LoVo (cell line): ENCODE measurements around the gene PDE7B.

Experiments
- DNase-seq: peaks from one replicate; pipeline ENCODE4 v3.0.0-alpha.2; 2016; ENCODE audit warnings: low spot score

The PDE7B gene

DNA sequence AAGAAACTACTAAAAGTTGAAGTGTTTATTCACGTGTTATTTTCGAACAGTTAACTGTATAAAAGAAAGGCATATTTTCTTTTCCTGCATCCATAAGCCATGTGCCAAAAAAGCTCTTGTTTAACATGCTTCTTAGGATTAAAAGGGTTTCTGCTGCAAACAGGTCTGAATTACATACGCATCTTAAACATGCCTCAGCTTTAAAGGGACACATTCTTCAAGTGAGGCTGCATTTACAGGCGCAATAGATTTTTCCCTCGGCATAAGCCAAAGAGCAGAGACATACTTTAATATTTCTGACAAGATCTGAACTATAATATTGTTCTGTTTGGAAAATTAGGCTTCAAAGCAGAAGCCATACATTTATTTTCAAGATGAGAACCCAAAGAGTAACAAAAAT lies 39.4 kb downstream of the PDE7B start:
- DNase-seq: no peak

DNA sequence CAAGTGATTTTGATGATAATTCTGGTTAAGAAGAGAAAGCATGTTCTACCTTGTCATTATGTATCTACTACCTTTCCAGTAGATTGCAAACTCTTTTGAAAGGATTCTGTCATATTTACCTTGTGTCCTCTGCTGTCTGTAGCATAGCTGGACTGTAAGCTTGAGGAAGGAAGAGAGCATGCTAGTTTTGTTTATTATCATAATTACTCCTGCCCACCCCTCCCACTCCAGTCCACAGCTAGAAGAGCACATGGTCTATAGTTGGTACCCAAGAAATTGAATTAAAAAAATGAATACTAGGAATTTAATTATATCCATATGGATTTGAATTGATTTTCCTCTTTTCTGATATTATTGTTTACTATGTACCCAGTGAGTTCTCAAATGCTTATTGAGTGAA lies 40.2 kb downstream of the PDE7B start:
- DNase-seq: no peak

DNA sequence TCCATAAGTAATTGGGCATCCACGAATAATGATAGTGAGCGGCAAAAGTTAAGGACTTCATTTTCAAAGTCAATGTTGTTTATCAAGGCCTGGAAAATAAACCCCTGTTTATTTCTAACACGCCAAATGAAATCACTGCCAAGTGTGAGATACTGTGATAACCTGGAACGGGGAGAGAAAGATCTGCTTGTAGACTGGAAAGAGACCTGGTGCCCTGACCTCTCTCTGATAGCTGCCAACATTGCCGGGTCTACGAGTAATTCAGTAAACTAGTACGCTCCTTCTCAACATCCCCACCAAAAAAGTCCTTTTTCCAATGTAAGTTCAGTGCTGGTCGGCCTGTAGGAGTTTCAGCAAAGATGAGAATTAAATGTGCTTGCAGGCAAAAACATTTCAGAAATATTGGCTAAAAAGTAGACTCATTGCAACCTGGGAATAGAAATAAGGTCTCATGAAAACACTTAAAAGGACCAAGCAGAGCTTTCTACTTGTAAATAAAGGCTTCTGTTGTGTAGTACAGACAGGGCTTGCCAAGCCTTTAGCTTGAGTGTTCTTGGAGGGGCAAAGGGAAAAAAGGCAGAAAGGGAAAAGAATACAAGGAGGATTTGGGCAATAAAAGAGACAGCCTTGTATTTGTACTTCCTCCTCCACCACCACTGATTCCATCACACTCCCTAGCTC lies 43.9 kb downstream of the PDE7B start:
- DNase-seq: no peak

DNA sequence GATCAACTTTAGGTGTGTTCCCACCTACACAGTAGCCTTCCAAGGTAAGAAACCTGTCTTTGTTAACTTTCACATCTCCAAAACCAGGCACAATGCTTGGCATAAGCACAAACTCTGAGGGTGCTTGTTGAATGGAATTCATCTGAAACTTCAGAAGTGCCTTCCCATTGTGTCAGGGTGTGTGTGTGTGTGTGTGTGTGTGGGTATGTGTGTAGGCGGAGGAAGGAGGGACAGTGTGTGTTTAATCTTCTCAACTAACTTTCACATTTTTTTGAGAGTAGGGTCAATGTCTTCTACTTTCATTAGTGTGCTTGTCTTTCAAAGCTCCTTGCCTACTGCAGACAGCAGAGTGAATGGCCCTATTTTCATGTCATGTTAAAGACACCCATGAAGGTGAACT lies 45.6 kb downstream of the PDE7B start:
- no peak for DNase-seq

DNA sequence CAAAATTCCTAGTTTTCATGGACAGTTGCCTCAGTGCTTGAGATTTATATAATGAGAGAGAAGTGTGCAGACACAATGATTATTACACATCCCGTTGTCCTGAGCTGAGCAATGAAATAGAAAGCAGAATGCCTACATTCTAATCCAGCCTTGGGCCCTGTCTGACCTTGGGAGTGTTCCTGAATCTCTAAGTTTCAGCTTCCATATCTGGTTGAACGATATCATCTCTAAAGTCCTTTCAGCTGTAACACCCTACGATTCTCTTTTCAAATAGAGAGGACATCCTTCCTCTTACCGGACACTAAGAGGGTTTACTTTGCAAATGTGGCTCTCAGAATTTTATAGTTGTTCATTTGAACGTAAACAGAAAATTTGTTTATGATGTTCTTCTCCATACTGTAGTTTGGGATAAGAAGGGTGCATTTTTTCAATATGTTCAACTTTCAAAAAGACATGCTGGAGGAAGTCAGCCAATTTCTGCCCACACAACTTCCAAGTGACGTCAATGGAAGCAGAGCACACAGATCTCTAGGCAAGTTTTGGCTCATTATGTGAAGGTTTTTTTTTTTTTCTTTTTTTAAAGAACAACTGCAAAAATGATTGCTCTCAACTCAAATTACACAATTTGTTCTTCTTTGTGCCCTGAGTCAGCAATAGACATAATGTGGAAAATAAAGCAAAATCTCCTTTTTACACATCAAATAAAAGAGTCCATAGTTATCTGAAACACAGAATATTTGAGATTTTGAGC lies 50.4 kb downstream of the PDE7B start:
- DNase-seq: no peak

DNA sequence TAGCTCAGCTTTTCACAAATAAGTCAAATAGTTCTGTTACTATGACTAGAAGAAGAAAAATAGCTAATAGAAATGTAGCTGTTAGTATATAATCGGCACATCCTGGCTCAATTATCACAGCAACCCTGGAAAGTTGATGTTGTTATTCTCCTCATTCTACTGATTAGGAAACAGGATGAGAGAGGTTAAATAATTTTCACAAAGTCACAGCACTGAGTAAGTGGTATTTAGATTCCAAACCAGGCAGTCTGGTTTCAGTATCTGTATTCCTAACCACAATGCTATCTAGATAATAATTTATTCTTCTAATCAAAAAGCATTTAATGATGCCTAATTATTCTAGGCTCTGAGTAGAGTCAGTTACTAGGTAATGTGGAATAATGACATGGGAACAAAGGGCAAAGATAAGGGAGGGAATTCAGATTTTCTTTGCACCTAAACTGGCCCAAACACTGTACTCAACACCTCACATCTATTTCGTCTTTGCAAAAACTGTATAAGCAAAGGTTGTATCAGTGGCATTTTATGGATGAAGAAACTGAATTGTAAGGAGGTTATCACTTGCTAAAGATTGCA lies 51.3 kb downstream of the PDE7B start:
- no peak for DNase-seq

GRCh38 chr6:135904666-135905065 lies 53.2 kb downstream of the PDE7B start:
- DNase-seq: no peak

GRCh38 chr6:135905604-135906300 lies 54.3 kb downstream of the PDE7B start:
- DNase-seq: no peak

GRCh38 chr6:135906542-135906941 lies 55.0 kb downstream of the PDE7B start:
- DNase-seq: no peak

DNA sequence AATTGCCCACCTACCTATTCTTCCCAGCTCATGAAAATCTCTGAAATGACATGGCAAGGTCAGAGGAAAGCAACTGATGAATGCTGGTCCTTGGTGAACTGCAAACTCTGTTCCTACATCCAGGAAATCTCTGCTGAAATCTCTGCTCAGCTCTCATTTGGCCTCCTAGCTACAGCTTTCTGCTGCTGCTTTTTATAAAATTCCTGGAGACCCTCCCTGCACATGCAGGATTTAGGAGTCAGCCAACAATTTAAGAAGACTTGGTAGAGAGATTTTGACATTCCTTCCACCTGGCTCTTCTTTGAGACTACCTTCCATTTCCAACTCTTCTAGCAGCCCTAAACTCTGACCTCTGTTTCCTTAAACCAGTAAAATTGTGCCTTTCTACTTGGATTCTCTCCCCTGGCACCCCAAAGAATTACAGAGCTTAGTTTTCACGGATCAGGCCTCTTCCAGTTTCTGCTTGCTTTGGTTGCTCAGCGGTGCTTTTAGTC lies 55.5 kb downstream of the PDE7B start:
- DNase-seq: no peak

GRCh38 chr6:135909737-135910387 lies 58.4 kb downstream of the PDE7B start:
- DNase-seq: peak; percentile 49

- DNase-seq: no peak
These were observed 59.5 kb downstream of the PDE7B start for GRCh38 chr6:135910790-135911618.

DNA sequence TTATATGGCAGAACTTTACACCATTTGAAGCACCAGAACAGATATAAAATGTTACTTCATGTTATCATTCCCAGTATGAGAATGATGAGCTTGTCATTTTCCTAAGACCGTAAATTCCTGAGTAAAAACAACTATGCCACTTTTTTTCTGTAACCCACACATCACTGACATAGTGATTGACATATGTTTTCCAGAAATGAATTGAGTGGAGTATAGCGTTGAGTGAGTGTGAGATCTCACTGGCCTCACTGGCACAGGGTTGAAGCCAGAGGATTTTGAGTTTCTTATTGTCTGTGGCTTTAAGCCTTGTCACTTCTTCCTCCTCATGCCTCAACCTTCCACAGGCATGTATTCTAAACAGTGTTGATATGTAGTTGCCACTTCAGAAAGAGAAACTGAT lies 62.3 kb downstream of the PDE7B start:
- DNase-seq: no peak

DNA sequence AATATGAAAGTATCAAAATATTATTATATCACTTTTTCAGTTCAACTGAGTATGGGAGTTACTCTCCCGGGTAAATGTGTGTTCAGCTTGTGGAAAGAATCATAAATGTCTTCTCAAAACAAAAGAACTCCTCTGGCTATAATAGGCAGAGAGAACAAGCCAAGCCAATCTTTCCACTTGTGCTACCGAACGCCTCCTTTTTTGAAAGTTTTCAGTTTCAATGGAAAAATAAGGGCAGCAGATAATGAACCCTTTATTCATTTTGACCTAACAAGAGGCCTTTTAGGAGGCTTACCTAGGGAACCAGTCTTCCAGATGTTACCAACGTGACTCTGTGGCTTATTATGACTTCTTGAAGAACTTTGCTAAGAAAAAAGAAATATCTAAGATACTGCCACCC lies 67.5 kb downstream of the PDE7B start:
- no peak for DNase-seq

DNA sequence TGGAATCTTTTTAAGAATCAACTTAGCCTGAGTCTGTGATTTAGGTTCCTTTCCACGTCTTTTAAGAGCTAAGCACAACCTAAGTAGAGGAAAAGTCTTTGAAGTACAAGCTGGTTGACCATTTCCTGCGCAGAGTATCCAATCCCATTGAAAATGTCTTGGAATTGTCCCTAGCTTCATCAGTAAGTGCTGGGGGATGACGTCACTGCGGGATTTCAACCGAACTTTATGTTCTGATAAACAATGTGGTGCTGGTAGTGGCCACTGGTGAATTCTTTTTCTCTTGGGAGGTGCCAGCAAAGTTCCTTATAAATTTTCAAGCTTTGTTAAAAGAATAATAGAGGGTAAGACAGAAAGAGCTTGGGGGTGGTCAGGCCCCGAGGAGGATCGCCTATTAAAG lies 69.2 kb downstream of the PDE7B start:
- DNase-seq: no peak

DNA sequence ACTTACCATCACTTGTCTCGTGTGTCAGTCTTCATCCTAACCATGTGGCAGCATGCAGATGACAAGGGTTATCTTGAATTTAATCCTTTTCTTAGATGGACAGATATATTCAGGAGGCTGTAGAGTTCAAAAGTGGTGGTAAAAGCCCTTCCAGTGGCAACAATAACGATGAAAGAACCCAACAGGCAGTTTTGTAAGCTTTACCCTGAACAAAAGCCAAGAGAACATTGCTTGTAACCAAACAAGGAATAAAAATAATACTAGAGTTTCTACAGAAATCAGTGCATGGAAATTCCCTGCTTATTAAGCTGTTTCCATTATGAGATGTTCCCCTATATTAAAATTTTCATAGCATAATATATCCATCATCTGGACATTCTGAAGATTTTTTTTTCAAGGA lies 69.7 kb downstream of the PDE7B start:
- DNase-seq: no peak

- DNase-seq: no peak
These were observed 70.7 kb downstream of the PDE7B start for GRCh38 chr6:135922174-135922573.

GRCh38 chr6:135922746-135923145 lies 71.2 kb downstream of the PDE7B start:
- DNase-seq: no peak

GRCh38 chr6:135932651-135933050 lies 81.2 kb downstream of the PDE7B start:
- DNase-seq: no peak

DNA sequence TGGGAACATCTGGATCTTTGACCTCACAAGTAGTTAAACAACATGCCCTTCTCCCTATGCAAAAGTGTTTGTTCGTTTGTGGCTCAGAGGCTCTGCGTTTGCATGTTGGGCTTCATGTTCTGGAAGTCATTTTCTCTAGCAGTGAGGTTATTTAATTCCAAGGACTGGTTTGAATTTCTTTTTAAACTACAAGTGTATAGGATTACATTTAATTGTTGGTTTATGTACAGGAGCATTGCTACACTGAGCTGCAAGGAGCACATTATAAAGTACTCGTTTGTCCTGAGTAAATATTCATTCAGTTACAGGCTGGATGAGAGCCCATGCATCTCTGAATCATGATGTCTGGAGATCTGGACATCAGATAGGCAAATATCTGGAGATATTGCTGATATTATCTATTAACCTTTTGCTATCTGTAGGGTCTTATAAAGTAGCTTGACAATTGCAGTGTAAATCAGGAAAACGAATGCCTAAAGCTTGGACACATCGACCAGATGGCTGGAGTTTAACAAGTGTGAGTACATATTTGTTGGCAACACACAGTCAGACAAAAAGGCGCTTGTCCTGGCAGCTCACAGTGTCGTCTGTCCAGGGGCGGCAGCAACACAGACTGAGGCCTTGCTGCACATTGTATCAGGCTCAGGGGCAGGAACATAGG lies 84.6 kb downstream of the PDE7B start:
- no peak for DNase-seq

GRCh38 chr6:135936606-135937005 lies 85.1 kb downstream of the PDE7B start:
- no peak for DNase-seq
